Activated T-cell treated with anti-CD3 and anti-CD28 coated beads, Interleukin-2, amount 50 U/mL, for 4 hours (primary cell): Measurements from ENCODE around the gene RFNG. TPM values are rescaled to one million over a fixed set of nuclear protein-coding genes. Genes with fewer than 3 reads are reported as not detected.
"Not testable (repeated sequence)": the region's sequence is repeated elsewhere in the genome, so short reads cannot be mapped to it uniquely, and the experiment has no call there.

Source experiments
- ATAC-seq, 2 donors: fragments of 200-7000 bp; cut with Tn5 transposase; one replicate each; pipeline ENCODE4 v1.10.0; 2021
- DNase-seq: peaks from one replicate; pipeline ENCODE4 v3.0.0-alpha.2; 2020
- H3K27me3 Mint-ChIP-seq: one replicate; pipeline ENCODE4 v1.8.0; 2021; ENCODE audit warnings: low read depth, mixed read lengths
- H3K36me3 Mint-ChIP-seq: one replicate; pipeline ENCODE4 v1.8.0; 2022; ENCODE audit warnings: mixed read lengths; ENCODE audit not compliant: insufficient read depth
- H3K4me1 Mint-ChIP-seq: one replicate; pipeline ENCODE4 v1.8.0; 2021; ENCODE audit warnings: low read depth, mixed read lengths
- H3K4me3 Mint-ChIP-seq: one replicate; pipeline ENCODE4 v1.8.0; 2021; ENCODE audit warnings: mild to moderate bottlenecking, moderate library complexity, mixed read lengths
- H3K9me3 Mint-ChIP-seq: one replicate; pipeline ENCODE4 v1.8.0; 2021; ENCODE audit warnings: mixed read lengths
- total RNA-seq, 3 donors: library from RNA; stranded (reverse); gene quantifications; one replicate each; pipeline ENCODE4 v1.2.1, GENCODE V29; 2021

The RFNG gene
- total RNA-seq, 3 donors from 2014 or later, result 20.3 to 21.5 (median 20.4) TPM

DNA sequence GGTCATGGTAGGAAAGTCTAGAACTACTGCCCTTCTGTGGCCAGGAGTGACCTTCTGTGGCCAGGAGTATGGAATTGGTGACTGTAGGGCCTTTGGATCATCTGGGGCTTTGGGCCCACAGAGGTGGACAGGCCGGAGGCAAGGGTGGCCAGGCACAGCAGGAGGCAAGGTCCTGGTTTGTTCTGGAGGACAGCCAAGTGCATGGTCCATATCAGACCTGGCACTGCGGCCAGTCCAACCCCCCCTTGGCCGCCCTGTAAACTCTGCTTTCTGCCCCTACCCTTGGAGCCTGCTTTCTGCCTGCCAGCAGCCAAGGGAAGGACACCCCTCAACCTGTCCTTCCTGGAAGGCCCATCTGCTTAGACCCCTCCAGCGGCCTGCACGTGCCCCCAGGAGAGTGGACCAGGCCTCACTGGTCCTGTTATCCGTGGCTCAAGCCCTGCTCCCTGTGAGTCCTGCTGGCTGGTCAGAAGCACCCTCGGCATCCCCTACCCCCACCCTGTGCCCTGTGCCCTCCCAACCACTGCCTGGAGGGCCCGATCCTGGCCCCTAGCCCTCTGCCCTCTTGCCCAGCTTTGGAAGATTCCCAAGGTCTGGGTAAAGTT lies 11.8 kb downstream of the RFNG start:
- Mint-ChIP-seq H3K9me3 (no peaks in the 10 kb centered on the region), H3K4me1 (peaks cover 22% of the 10 kb centered on the region), H3K4me3 (no peak overlapping the region), H3K36me3 (peaks cover 8% of the 10 kb centered on the region), H3K27me3 (no peaks in the 10 kb centered on the region)
- DNase-seq, result no peak
- ATAC-seq, result no peak

DNA sequence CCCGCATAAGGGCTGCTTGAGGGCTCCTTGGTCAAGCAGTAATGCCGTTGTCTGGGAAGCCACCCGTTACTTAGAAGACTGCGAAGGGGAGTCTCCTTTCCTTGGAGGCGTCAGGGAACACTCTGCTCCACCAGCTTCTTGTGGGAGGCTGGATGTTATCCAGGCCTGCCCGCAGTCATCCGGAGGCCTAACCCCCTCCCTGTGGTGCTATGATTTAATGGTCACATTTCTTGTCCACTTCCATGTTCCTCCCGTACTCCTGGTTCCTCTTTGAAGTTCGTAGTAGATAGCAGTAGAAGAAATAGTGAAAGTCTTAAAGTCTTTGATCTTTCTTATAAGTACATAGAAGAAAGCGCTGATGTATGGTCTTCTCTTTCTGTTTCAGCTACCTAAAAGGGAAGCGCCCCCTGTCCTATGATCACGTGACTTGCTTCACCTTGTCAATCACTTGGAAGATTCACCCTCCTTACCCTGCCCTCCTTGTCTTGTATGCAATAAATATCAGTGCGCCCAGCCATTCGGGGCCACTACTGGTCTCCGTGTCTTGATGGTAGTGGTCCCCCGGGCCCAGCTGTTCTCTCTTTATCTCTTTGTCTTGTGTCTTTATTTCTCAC lies 12.7 kb downstream of the RFNG start:
- H3K4me3 Mint-ChIP-seq, H3K9me3 Mint-ChIP-seq, ATAC-seq, H3K36me3 Mint-ChIP-seq, DNase-seq, H3K27me3 Mint-ChIP-seq: not testable (repeated sequence)
- H3K4me1 Mint-ChIP-seq, result peaks cover 22% of the 10 kb centered on the region

- H3K4me1 Mint-ChIP-seq, result peaks cover 22% of the 10 kb centered on the region
- DNase-seq (no peak), ATAC-seq (no peak)
- H3K36me3 Mint-ChIP-seq, result peaks cover 8% of the 10 kb centered on the region
- peak overlapping the region; percentile 81 for H3K4me3 Mint-ChIP-seq
- no peaks in the 10 kb centered on the region for H3K27me3 Mint-ChIP-seq
- H3K9me3 Mint-ChIP-seq, result no peaks in the 10 kb centered on the region
These were observed 13.8 kb downstream of the RFNG start for GRCh38 chr17:82037889-82038195.

- Mint-ChIP-seq H3K4me3 (peak within 1 kb of the TSS; percentile 81), H3K27me3 (no peaks in the 10 kb centered on the region), H3K36me3 (peaks cover 8% of the 10 kb centered on the region), H3K4me1 (peaks cover 23% of the 10 kb centered on the region), H3K9me3 (no peaks in the 10 kb centered on the region)
- ATAC-seq, result peak; percentile 96 to 97
- peak; percentile 89 for DNase-seq
These were observed 14.3 kb downstream of the RFNG start, which contains the start of gene DCXR for GRCh38 chr17:82037092-82037888. TSS of gene DCXR (minus strand) at chr17:82037697. CDS start at chr17:82037682, 15 bp downstream.

GRCh38 chr17:82036634-82037091 lies 14.9 kb downstream of the RFNG start:
- Mint-ChIP-seq H3K9me3 (no peaks in the 10 kb centered on the region), H3K4me1 (peaks cover 23% of the 10 kb centered on the region)
- ATAC-seq, result peak in 1 of 2 donors; percentile 0

GRCh38 chr17:82035956-82036633 lies 15.5 kb downstream of the RFNG start:
- no peaks in the 10 kb centered on the region for H3K27me3 Mint-ChIP-seq
- peaks cover 8% of the 10 kb centered on the region for H3K36me3 Mint-ChIP-seq
- no peak for DNase-seq
- H3K4me3 Mint-ChIP-seq, result peak overlapping the region; percentile 81
- no peak for ATAC-seq
- H3K9me3 Mint-ChIP-seq, result no peaks in the 10 kb centered on the region
- H3K4me1 Mint-ChIP-seq, result peaks cover 23% of the 10 kb centered on the region

More at GRCh38 chr17:82036634-82037091, 14.9 kb downstream of the RFNG start:
- Mint-ChIP-seq H3K27me3 (no peaks in the 10 kb centered on the region), H3K4me3 (peak overlapping the region; percentile 81), H3K36me3 (peaks cover 8% of the 10 kb centered on the region)
- no peak for DNase-seq

- no peaks in the 10 kb centered on the region for H3K27me3 Mint-ChIP-seq
- H3K9me3 Mint-ChIP-seq, result no peaks in the 10 kb centered on the region
- DNase-seq (no peak), ATAC-seq (no peak)
- peaks cover 24% of the 10 kb centered on the region for H3K4me1 Mint-ChIP-seq
- peaks cover 8% of the 10 kb centered on the region for H3K36me3 Mint-ChIP-seq
- H3K4me3 Mint-ChIP-seq, result peak overlapping the region; percentile 46
These were observed 16.1 kb downstream of the RFNG start for GRCh38 chr17:82035488-82035887.

- DNase-seq (no peak), ATAC-seq (no peak)
- peaks cover 29% of the 10 kb centered on the region for H3K4me1 Mint-ChIP-seq
- H3K9me3 Mint-ChIP-seq, result no peaks in the 10 kb centered on the region
- no peak overlapping the region for H3K4me3 Mint-ChIP-seq
- H3K27me3 Mint-ChIP-seq, result no peaks in the 10 kb centered on the region
- peaks cover 8% of the 10 kb centered on the region for H3K36me3 Mint-ChIP-seq
These were observed 17.1 kb downstream of the RFNG start for GRCh38 chr17:82034371-82035011.

DNA sequence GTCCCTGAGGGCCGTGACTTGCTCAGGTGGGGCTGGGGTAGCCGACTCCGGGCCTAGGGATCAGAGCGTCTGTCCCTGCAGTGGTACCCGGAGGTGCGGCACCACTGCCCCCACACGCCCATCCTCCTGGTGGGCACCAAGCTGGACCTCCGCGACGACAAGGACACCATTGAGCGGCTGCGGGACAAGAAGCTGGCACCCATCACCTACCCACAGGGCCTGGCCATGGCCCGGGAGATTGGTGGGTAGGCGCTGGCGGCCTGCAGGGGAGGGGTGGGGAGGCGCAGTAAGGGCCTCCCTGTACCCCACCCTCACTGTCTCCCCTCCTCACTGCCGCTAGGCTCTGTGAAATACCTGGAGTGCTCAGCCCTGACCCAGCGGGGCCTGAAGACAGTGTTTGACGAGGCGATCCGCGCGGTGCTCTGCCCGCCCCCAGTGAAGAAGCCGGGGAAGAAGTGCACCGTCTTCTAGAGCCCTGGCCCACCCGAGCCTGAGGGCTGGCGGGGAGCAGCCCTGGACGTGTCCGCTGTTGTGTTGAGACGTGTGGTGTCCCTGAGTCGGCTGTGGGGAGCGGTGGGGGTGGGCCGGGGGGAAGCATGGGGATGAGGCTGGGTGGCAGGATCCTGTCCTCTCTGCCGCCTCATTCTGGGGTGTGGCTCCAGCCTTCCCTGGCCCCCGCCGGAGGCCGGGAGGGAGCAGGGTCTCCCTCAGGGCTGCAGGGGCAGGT lies 18.1 kb downstream of the RFNG start:
- H3K9me3 Mint-ChIP-seq, result no peaks in the 10 kb centered on the region
- H3K4me1 Mint-ChIP-seq, result peaks cover 29% of the 10 kb centered on the region
- peaks cover 8% of the 10 kb centered on the region for H3K36me3 Mint-ChIP-seq
- H3K4me3 Mint-ChIP-seq, result no peak overlapping the region
- ATAC-seq, result no peak
- H3K27me3 Mint-ChIP-seq, result no peaks in the 10 kb centered on the region
- no peak for DNase-seq

- DNase-seq (no peak), ATAC-seq (peak; percentile 28 to 41)
- Mint-ChIP-seq H3K27me3 (no peaks in the 10 kb centered on the region), H3K4me3 (peak overlapping the region; percentile 21), H3K4me1 (peaks cover 24% of the 10 kb centered on the region), H3K36me3 (peaks cover 8% of the 10 kb centered on the region), H3K9me3 (no peaks in the 10 kb centered on the region)
These were observed 19.6 kb downstream of the RFNG start for GRCh38 chr17:82031885-82032627.

- H3K36me3 Mint-ChIP-seq, result peaks cover 8% of the 10 kb centered on the region
- no peaks in the 10 kb centered on the region for H3K9me3 Mint-ChIP-seq
- ATAC-seq, result peak; percentile 45 to 63
- no peak for DNase-seq
- H3K27me3 Mint-ChIP-seq, result no peaks in the 10 kb centered on the region
- peaks cover 25% of the 10 kb centered on the region for H3K4me1 Mint-ChIP-seq
- peak within 1 kb of the TSS; percentile 83 for H3K4me3 Mint-ChIP-seq
These were observed 20.2 kb downstream of the RFNG start, which contains the start of gene RAC3 for GRCh38 chr17:82031303-82031884. TSS of gene RAC3 (plus strand) at chr17:82031678. CDS start at chr17:82031762, 84 bp downstream.

- peak; percentile 72 for DNase-seq
- peak; percentile 75 to 82 for ATAC-seq
- Mint-ChIP-seq H3K4me3 (peak overlapping the region; percentile 83), H3K9me3 (no peaks in the 10 kb centered on the region), H3K36me3 (peaks cover 8% of the 10 kb centered on the region), H3K27me3 (no peaks in the 10 kb centered on the region), H3K4me1 (peaks cover 21% of the 10 kb centered on the region)
These were observed 20.9 kb downstream of the RFNG start for GRCh38 chr17:82030470-82031302.
